ENCODE results near the gene PAF1. TPM values are rescaled to one million over a fixed set of nuclear protein-coding genes. Genes with fewer than 3 reads are reported as not detected.

The PAF1 gene
- total RNA-seq, 1 donor from 2014 or later, result 63.4 TPM

DNA sequence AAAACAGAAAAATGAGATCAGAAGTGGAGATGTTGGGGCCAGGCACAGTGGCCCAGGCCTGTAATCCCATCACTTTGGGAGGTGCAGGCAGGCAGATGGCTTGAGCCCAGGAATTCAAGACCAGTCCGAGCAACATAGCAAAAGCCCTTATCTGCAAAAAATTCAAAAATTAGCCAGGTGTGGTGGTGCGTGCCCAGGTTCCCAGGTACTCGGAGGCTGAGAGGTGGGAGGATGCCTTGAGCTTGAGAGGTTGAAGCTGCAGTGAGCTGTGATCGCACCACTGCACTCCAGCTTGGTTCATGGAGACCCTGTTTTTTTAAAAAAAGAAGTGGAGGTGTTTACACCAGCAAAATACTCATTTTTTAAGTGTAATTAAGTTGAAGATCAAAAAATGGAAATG lies 9.2 kb upstream of the PAF1 start:
- no peak for DNase-seq (ENCODE audit: low read depth)
- H3K4me3 ChIP-seq (ENCODE audit: low read depth, low read length), result no peak overlapping the region
- TF ChIP-seq, protein P1, sequence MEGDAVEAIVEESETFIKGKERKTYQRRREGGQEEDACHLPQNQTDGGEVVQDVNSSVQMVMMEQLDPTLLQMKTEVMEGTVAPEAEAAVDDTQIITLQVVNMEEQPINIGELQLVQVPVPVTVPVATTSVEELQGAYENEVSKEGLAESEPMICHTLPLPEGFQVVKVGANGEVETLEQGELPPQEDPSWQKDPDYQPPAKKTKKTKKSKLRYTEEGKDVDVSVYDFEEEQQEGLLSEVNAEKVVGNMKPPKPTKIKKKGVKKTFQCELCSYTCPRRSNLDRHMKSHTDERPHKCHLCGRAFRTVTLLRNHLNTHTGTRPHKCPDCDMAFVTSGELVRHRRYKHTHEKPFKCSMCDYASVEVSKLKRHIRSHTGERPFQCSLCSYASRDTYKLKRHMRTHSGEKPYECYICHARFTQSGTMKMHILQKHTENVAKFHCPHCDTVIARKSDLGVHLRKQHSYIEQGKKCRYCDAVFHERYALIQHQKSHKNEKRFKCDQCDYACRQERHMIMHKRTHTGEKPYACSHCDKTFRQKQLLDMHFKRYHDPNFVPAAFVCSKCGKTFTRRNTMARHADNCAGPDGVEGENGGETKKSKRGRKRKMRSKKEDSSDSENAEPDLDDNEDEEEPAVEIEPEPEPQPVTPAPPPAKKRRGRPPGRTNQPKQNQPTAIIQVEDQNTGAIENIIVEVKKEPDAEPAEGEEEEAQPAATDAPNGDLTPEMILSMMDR (conservative IDR thresholded peaks at IDR 0.05; ENCODE audit: low read depth, low read length), result no peak

DNA sequence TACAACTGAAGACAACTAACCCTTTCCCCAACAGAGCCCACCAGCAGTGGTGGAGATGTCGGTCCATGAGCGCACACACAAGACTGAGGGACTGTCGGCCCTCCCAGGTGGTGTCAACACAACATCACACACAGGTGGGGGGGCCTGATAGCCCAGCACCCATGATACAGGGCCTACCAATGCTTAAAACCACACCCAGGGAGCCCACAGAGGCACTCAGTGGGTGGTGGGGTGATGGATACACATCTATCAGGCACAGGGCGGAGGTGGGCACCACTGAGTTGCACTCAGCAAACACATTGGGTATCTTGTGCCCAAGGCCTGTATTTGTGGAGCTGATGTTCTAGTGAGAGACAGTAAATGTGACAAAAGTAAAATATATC lies 8.8 kb upstream of the PAF1 start:
- TF ChIP-seq, protein P1 (conservative IDR thresholded peaks at IDR 0.05; ENCODE audit: low read depth, low read length), result no peak
- DNase-seq (ENCODE audit: low read depth), result no peak
- no peak overlapping the region for H3K4me3 ChIP-seq (ENCODE audit: low read depth, low read length)

GRCh38 chr19:39398297-39398864 lies 7.5 kb upstream of the PAF1 start:
- no peak overlapping the region for H3K4me3 ChIP-seq (ENCODE audit: low read depth, low read length)
- TF ChIP-seq, protein P1 (conservative IDR thresholded peaks at IDR 0.05; ENCODE audit: low read depth, low read length), result no peak
- DNase-seq (ENCODE audit: low read depth), result no peak

DNA sequence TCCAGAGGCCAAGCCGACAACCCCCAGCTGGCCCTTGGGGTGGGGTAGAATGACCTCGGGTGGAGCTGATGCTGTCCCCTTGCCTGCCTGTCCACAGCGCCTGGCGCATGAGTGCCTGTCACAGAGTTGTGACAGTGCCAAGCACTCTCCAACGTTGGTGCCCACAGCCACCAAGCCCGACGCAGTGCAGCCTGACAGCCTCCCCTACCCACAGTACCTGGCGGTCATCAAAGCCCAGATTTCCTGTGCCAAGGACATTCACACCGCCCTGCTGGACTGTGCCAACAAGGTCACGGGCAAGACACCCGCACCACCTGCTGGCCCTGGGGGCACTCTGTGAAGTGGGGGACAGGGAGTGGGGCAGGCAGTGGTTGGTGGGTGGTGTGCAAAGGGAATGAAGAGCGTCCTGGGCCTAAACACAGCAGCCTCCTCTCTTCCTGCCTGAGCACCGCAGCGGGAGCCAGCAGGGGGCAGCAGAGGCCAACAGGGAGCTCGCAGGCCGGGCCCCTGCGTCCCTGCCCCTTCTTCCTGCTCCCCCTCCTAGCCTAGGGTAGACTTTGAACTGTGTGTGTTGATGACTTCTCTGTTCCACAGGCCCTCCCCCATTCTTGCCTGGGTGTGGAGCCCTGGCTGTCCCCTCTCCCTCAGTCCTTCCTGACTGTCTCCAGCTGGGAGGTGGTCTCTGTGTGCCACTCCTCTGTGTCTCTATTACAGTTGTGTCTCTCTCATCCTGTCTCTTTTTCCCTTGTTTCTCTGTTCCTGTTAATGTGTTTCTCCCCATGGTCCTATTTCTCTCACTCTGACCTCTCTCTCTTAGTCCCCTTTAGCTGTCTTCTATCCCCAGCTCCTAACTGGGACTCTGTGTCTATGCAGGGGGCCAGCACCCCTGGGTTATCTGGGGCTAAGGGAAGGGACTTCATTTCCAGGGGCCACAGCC lies 6.7 kb upstream of the PAF1 start:
- no peak for DNase-seq (ENCODE audit: low read depth)
- TF ChIP-seq, protein P1 (conservative IDR thresholded peaks at IDR 0.05; ENCODE audit: low read depth, low read length), result peak; percentile 96
- no peak overlapping the region for H3K4me3 ChIP-seq (ENCODE audit: low read depth, low read length)

GRCh38 chr19:39390451-39390750 lies 505 bp downstream of the PAF1 start:
- DNase-seq (ENCODE audit: low read depth), result no peak
- peak overlapping the region; percentile 87 for H3K4me3 ChIP-seq (ENCODE audit: low read depth, low read length)
- TF ChIP-seq, protein P1 (conservative IDR thresholded peaks at IDR 0.05; ENCODE audit: low read depth, low read length), result no peak

- H3K4me3 ChIP-seq (ENCODE audit: low read depth, low read length), result peak overlapping the region; percentile 87
- TF ChIP-seq, protein P1 (conservative IDR thresholded peaks at IDR 0.05; ENCODE audit: low read depth, low read length), result no peak
- DNase-seq (ENCODE audit: low read depth), result no peak
Observed at GRCh38 chr19:39389631-39390414, 1.1 kb downstream of the PAF1 start.

Measured in epithelial cell of proximal tubule (primary cell).